ENCODE results near the gene ARID1B. TPM values are rescaled to one million over a fixed set of nuclear protein-coding genes. Genes with fewer than 3 reads are reported as not detected.

Gene ARID1B
- total and polyA plus RNA-seq, 4 donors: 7.0 to 49.0 (median 24.2) TPM

DNA sequence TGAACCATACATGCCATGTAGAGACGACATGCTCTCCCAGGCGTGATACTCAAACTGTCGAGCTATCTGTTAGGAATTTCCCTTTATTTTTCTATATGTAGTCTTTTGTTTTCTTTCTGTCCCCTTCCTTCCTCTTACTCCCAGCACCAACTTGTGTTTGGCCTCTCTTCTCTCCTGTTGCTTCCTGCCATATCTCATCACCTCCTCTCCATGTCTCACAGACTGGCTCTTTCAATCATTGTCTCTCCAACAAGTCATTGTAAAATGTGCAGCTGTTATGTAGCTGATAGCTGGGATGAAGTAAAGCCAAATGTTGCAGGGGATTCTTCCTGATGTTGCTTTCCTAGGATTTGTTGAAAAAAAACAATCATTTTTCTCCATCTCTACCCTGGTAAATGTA is 311.7 kb downstream of the ARID1B start:
- Histone ChIP-seq H3K9me3 (ENCODE audit: control insufficient read depth in 4 of 4, low read length in 3 of 4) (no peaks in the 10 kb centered on the region), H3K4me3 (ENCODE audit: low read depth in 1 of 3, low read length in 3 of 3) (no peak overlapping the region), H3K27ac (ENCODE audit: low read depth in 1 of 2, low read length in 2 of 2) (no peak overlapping the region), H3K4me1 (ENCODE audit: control insufficient read depth in 4 of 4, insufficient read depth in 4 of 4, low read length in 3 of 4) (peaks cover 0 to 10% (median 5%) of the 10 kb centered on the region in 4 donors), H3K36me3 (ENCODE audit: control insufficient read depth in 4 of 4, insufficient read depth in 3 of 4, low read depth in 1 of 4, low read length in 3 of 4) (peaks cover 0 to 13% (median 7%) of the 10 kb centered on the region in 4 donors), H3K27me3 (ENCODE audit: control insufficient read depth in 4 of 4, insufficient read depth in 4 of 4, low read length in 3 of 4) (no peaks in the 10 kb centered on the region), H3K9ac (ENCODE audit: low read depth in 1 of 2, low read length in 2 of 2) (no peak overlapping the region)
- TF ChIP-seq FOXA2 (IDR thresholded peaks at IDR 0.05): no peak
- TF ChIP-seq, protein P1, sequence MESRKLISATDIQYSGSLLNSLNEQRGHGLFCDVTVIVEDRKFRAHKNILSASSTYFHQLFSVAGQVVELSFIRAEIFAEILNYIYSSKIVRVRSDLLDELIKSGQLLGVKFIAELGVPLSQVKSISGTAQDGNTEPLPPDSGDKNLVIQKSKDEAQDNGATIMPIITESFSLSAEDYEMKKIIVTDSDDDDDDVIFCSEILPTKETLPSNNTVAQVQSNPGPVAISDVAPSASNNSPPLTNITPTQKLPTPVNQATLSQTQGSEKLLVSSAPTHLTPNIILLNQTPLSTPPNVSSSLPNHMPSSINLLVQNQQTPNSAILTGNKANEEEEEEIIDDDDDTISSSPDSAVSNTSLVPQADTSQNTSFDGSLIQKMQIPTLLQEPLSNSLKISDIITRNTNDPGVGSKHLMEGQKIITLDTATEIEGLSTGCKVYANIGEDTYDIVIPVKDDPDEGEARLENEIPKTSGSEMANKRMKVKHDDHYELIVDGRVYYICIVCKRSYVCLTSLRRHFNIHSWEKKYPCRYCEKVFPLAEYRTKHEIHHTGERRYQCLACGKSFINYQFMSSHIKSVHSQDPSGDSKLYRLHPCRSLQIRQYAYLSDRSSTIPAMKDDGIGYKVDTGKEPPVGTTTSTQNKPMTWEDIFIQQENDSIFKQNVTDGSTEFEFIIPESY (IDR thresholded peaks at IDR 0.05): no peak
- TF ChIP-seq HNF4A (conservative IDR thresholded peaks at IDR 0.05): no peak
- TF ChIP-seq FOXA1 (IDR thresholded peaks at IDR 0.05): no peak
- TF ChIP-seq EGR1 (IDR thresholded peaks at IDR 0.05; ENCODE audit: low read depth in 2 of 2): no peak
- TF ChIP-seq NR2F2 (IDR thresholded peaks at IDR 0.05): no peak
- no peak for TF ChIP-seq HNF4G (IDR thresholded peaks at IDR 0.05)
- no peak for TF ChIP-seq RAD21 (IDR thresholded peaks at IDR 0.05)
- TF ChIP-seq, protein P2, sequence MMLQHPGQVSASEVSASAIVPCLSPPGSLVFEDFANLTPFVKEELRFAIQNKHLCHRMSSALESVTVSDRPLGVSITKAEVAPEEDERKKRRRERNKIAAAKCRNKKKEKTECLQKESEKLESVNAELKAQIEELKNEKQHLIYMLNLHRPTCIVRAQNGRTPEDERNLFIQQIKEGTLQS (IDR thresholded peaks at IDR 0.05): no peak
- TF ChIP-seq SP1 (IDR thresholded peaks at IDR 0.05): no peak
- TF ChIP-seq, protein P3, sequence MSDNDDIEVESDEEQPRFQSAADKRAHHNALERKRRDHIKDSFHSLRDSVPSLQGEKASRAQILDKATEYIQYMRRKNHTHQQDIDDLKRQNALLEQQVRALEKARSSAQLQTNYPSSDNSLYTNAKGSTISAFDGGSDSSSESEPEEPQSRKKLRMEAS (IDR thresholded peaks at IDR 0.05): no peak
- no peak for TF ChIP-seq GABPA (IDR thresholded peaks at IDR 0.05 in 1 of 2, conservative IDR thresholded peaks at IDR 0.05 in 1 of 2)
- TF ChIP-seq JUND (IDR thresholded peaks at IDR 0.05): no peak
- TF ChIP-seq, protein P4, sequence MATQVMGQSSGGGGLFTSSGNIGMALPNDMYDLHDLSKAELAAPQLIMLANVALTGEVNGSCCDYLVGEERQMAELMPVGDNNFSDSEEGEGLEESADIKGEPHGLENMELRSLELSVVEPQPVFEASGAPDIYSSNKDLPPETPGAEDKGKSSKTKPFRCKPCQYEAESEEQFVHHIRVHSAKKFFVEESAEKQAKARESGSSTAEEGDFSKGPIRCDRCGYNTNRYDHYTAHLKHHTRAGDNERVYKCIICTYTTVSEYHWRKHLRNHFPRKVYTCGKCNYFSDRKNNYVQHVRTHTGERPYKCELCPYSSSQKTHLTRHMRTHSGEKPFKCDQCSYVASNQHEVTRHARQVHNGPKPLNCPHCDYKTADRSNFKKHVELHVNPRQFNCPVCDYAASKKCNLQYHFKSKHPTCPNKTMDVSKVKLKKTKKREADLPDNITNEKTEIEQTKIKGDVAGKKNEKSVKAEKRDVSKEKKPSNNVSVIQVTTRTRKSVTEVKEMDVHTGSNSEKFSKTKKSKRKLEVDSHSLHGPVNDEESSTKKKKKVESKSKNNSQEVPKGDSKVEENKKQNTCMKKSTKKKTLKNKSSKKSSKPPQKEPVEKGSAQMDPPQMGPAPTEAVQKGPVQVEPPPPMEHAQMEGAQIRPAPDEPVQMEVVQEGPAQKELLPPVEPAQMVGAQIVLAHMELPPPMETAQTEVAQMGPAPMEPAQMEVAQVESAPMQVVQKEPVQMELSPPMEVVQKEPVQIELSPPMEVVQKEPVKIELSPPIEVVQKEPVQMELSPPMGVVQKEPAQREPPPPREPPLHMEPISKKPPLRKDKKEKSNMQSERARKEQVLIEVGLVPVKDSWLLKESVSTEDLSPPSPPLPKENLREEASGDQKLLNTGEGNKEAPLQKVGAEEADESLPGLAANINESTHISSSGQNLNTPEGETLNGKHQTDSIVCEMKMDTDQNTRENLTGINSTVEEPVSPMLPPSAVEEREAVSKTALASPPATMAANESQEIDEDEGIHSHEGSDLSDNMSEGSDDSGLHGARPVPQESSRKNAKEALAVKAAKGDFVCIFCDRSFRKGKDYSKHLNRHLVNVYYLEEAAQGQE (IDR thresholded peaks at IDR 0.05): no peak
- TF ChIP-seq YY1 (IDR thresholded peaks at IDR 0.05): no peak
- TF ChIP-seq, protein P5, sequence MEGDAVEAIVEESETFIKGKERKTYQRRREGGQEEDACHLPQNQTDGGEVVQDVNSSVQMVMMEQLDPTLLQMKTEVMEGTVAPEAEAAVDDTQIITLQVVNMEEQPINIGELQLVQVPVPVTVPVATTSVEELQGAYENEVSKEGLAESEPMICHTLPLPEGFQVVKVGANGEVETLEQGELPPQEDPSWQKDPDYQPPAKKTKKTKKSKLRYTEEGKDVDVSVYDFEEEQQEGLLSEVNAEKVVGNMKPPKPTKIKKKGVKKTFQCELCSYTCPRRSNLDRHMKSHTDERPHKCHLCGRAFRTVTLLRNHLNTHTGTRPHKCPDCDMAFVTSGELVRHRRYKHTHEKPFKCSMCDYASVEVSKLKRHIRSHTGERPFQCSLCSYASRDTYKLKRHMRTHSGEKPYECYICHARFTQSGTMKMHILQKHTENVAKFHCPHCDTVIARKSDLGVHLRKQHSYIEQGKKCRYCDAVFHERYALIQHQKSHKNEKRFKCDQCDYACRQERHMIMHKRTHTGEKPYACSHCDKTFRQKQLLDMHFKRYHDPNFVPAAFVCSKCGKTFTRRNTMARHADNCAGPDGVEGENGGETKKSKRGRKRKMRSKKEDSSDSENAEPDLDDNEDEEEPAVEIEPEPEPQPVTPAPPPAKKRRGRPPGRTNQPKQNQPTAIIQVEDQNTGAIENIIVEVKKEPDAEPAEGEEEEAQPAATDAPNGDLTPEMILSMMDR (IDR thresholded peaks at IDR 0.05; ENCODE audit: low read depth, low read length, missing input control): no peak
- no peak for TF ChIP-seq TAF1 (conservative IDR thresholded peaks at IDR 0.05)
- TF ChIP-seq RXRA (IDR thresholded peaks at IDR 0.05): no peak
- 84% methylated on average over 3 of the region's 3 CpGs for WGBS
- DNase-seq (ENCODE audit: low spot score): no peak

Data from liver (tissue), 9 donors.